Right kidney (tissue), 1 donor: Measurements from ENCODE around the gene PLEK.
"Not testable (repeated sequence)": the region's sequence is repeated elsewhere in the genome, so short reads cannot be mapped to it uniquely, and the experiment has no call there.

ENCODE experiments used
- DNase-seq: peaks from one replicate; pipeline ENCODE4 v3.0.0-alpha.2; 2016

The PLEK gene

DNA sequence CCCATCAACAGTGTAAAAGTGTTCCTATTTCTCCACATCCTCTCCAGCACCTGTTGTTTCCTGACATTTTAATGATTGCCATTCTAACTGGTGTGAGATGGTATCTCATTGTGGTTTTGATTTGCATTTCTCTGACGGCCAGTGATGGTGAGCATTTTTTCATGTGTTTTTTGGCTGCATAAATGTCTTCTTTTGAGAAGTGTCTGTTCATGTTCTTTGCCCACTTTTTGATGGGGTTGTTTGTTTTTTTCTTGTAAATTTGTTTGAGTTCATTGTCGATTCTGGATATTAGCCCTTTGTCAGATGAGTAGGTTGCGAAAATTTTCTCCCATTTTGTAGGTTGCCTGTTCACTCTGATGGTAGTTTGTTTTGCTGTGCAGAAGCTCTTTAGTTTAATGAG is 81.3 kb downstream of the PLEK start:
- not testable (repeated sequence) for DNase-seq
